ENCODE data around the gene SECTM1.

The SECTM1 gene

DNA sequence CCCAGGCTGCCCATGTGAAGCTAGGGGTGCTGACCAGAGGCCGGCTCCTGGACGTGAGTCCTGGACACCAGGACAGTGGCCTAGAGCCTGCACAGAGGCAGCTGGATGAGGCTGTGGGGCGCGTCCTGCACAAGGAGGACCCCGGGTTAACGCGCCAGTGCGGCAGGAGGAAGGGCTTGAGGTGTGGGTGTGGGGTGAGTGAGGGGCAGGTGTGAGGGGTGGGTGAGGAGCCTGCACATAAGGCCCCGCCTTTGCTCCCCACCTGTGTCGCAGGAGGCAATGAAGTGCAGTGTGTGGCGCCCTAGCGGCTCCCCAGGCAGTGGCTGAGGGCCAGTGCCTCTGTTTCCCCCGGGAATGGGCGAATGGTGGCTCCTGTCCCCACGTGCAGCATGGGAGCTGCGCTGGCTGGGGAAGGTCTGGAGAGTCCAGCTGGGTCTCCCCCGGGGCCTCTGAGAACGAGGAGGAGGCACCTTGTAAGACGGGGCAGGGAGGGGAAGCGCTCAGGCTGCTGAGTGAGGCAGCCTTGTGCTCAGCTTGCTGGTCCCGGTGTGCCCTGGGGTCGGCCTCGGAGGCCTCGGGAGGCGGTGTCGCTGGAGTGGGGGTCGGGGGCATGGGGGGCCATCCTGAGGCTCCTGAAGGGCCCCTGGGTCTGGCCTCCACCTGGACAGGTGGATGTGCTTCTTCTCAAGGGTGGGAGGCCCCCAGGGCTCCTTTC is 19.4 kb downstream of the SECTM1 start:
- DNase-seq = no peak

GRCh38 chr17:82313195-82314011 is 20.2 kb downstream of the SECTM1 start:
- DNase-seq = no peak

- DNase-seq = no peak
Observed at GRCh38 chr17:82311971-82312370, 21.6 kb downstream of the SECTM1 start.

DNA sequence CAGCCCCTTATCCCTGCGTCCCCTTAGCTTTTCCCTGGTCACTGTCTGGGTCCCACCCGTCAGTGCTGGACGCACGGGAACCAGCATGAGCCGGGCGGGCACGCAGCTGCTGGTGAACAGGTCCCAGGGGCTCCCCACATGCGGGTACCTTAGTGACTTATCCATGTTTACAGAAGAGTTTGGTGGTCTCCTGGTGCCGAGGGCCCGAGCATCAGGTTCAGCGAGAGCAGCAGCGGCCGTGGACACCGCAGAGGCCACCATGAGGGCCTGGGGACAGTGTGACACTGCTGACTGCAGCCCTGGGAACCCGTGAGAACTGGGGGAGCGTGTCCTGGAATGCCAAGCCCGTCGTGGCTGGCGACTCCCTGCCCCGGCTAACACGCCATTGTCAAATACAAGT is 22.7 kb downstream of the SECTM1 start:
- DNase-seq = no peak

DNA sequence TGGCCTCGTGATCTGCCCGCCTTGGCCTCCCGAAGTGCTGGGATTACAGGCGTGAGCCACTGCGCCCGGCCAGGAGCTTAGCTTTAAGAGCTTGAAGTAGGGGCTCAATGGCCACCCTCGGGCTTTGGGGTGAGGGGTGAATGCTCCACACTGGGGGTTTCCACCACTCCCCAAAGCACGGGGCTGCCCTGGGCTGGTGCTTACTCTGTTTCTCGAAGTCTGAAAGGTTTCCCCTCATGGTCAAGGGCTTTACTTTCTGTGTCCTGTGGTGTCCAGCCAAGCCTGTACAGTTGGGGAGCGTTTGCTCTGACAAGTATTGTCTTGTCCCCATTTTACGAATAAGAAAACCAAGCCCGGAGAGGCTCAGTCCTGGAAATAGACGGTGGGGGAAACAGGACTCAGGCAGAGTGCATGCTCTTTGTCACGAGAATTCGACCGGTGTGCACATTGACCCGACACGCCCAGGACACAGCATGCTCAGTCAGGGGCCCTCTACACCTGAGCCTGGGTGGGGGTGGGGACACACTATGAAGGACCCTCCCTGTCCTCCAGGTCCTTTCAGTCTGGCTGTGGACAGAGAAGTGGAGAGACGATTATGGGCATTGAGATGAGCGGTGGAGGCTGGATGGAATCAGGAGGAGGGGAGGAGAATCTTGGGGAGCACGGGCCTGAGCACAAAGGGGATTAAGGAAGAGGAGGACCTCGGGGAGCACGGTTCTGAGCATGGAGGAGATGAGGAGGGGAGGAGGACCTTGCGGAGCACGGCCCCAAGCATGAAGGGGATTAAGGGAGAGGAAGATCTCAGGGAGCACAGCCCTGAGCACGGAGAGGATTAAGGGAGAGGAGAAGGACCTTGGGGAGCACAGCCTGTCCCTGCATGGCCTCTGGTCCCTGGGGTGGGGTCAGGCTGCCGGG is 23.7 kb downstream of the SECTM1 start:
- no peak for DNase-seq

DNA sequence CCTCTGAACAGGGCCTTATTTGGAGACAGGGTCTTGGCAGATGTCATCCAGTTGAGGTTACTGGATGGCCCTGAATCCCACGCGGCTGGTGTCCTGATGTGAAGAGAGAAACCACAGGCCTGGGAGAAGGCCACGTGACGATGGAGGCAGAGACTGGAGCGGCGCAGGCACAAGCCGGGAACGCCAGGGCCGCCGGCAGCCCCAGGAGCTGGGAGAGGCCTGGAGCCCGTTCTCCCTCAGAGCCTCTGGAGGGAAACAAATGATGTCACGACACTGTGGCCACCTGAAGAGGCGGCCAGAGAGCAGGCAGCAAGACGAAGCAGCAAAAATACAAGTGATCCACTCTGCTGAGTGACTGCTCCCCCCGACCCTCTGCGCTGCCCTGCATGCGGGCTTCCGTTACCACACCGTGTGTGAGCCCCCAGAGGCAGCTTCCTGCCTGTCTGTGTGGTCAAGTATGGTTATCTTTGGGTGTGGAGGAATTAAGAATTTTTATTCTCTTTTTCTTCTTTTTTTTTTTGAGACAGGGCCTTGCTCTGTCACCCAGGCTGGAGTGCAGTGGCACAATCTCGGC is 27.8 kb downstream of the SECTM1 start:
- no peak for DNase-seq

DNA sequence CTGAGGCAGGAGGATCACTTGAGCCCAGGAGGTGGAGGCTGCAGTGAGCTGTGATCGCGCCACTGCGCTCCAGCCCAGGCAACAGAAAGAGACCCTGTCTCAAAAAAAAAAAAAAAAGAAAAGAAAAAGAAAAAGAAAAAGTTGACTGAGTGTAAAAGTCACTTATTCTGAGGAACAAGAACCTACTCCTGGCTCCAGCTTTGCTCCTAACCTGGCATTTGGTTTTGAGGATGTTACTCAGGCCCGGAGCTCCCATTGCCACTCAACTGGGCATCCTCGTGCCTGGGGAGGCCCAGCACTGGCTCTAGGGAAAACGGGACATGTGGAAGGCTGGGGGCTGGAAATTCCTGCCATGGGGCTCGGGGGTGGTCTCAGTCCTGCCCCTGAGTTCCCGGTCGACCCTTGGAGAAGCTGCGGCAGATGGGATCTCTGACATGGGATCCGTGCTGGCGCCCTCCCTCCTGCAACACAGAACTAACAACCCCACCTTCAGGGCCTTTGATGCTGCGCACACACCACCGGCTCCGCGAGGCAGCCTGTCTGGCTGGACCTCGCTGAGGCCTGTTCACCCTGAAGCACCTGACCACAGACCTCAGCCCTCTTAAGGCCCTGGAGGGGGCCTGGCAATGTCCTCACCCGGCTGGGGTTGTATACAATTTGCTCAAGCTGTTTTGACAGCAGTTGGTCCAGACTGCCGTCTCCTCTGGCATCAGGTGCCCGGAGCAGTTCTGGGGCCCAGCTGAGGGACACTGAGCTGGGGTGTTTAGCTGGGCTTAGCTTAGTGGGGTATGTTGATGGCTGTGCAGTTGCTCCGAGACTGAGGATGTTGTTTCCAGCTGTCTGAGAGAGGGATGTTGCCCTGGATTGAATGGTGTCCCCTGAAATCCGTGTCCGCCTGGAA is 28.5 kb downstream of the SECTM1 start:
- DNase-seq = no peak

GRCh38 chr17:82303944-82304808 is 29.4 kb downstream of the SECTM1 start:
- no peak for DNase-seq

DNA sequence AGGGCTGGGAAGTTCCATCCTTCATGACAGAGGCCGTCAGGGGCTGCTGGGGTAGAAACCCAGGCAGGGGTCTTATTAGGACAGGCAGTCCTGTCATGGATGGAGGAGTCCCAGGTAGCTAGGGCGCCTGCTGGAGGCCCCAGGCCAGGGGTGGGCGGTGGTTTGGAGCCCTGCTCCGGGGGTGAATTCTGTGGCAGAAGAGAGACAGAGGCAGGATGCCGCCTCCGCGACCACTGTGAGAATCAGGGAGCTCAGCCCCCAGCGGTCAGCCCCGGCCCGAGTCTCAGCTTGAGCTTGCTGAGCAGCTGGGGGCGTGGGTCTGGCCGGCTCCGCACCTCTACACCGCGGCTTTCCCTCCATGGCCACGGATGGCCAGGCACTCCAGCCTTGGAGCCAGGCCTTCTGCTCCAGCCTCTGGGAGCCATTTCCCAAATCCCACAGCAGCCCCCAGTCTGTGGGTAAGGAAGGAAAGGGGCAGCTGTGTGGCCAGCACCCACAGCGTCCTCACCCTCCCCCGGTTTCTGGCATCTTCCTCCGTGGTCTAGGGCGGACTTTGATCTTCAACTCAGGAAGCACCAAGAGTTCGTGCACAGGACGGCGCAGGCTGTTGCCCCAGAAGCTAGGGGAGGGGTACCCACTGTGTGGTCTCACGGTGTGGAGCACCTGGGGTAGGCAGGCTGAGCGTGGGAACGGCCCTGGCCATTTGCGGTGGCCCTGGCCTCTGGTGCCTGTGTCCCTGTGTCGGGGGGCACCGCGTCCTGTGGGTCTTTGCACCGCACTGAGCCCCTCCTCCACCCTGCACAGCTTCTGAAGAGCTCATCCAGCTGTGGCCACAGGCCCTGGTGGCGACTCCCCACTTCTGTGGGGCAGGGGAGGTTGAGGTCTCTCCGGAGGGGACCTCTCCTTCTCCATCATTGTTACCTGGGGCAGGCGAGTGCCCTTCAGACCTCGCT is 30.3 kb downstream of the SECTM1 start:
- no peak for DNase-seq

- no peak for DNase-seq
Observed at GRCh38 chr17:82302568-82302963, 31.0 kb downstream of the SECTM1 start.

GRCh38 chr17:82301916-82302567 is 31.5 kb downstream of the SECTM1 start:
- no peak for DNase-seq

DNA sequence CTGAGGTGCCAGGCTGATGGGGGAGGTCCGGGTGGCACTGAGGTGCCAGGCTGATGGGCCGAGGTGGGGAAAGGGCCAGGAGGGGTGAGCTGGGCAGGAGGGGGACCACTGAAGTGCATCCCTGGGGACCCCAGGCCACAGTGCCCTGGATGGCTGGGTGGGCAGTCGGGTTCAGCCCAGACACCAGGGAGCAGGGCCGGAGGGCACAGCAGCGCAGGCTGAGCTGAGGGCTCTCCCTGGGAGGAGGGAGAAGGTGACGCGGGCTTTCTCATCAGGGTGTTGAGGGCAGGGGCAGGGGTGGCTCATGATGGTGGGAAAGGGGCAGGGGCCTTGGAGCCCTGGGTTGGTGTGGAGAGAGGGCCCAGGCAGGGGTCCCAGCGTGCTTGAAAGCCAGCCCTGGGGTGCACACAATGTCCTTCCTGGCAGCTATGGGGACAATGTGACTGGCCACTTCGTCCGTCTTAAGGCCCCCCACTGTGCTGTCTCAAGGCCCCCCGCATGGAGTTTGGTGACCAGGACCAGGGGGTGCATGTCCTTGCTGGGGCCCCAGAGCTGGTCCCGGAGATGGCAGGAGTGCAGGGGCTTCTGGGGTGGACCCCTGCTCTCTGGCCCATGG is 32.2 kb downstream of the SECTM1 start:
- no peak for DNase-seq

DNA sequence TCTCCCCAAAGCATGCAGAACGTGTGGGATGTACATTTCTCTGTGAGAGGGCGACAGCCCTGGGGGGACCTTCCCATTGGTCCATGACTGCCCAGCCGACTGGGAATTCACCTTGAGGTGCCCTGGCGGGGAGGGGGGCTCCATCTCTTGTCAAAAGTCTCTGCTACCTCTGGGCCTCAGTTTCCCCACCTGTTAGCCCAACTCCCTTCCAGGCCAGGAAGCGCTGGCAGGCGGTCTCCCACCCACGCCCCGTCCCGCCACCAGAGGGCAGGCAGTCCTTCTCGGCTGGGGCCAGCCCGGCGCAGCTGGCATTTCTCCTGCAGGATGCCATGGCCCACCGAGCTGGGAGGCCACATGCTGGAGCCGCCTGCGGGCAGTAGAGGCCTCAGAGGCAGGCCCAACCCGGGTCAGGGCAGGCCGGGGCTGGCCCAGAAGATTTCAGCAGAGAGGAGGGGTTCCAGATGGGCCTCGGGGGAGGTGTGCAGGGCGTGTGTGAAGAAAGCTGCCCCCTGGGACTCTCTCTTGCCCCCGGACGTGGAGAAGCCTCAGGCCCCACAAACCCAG is 32.8 kb downstream of the SECTM1 start:
- DNase-seq = peak; percentile 38

GRCh38 chr17:82300228-82300627 is 33.3 kb downstream of the SECTM1 start:
- no peak for DNase-seq

DNA sequence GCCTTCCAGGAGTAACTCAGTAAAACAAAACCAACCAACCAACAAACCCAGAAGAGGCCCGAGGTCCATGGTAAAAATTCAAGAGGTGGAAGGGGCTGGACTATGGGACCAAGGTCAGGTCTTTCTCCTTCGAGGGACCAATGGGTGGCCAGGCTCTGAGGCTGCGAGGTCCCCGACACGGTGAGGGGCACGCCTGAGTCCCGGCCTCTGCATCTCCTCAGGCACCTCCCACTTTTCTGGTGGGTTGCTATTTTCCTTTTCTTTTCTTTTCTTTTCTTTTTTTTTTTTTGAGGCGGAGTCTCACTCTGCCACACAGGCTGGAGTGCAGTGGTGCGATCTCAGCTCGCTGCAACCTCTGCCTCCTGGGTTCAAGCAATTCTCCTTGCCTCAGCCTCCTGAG is 34.1 kb downstream of the SECTM1 start:
- DNase-seq = no peak

- no peak for DNase-seq
Observed at GRCh38 chr17:82298538-82299421, 34.8 kb downstream of the SECTM1 start.
